ENCODE measurements around the gene CARHSP1.
A peak's percentile ranks its signal among the peaks of the same experiment; 100 is the strongest.

Gene CARHSP1

DNA sequence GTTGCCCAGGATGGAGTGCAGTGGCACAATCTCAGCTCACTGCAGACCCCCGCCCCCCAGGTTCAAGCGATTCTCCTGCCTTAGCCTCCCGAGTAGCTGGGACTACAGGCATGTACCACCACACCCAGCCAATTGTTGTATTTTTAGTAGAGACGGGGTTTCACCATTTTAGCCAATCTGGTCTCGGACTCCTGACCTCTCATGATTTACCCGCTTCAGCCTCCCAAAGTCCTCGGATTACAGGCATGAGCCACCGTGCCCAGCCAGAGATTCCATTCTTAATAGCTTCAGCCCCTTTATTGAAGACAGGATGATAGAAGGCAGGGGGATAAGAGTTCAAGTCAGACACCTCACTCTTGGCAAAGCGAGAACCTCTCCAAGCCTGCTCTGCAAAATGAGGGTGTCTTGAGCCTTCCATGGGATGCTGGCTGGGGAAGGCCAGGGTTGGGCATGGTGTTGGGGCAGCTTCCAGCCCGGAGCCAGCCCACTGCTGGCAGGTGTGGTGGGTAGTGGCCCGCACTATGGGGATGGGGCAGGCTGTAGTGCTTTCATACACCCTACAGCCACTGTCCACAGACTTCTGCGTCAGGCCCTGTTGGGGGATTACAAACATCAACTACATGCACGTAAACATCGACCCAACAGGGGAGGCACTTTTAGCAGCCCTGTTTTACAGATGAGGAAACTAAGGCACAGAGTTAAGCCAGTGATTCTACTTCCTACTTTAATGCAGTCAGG, 3.5 kb downstream of the CARHSP1 start:
- no peak overlapping the region for H3K4me3 ChIP-seq (ENCODE audit: control insufficient read depth, low read depth, low read length)
- DNase-seq (ENCODE audit: low read depth): no peak
- TF ChIP-seq, protein P1, sequence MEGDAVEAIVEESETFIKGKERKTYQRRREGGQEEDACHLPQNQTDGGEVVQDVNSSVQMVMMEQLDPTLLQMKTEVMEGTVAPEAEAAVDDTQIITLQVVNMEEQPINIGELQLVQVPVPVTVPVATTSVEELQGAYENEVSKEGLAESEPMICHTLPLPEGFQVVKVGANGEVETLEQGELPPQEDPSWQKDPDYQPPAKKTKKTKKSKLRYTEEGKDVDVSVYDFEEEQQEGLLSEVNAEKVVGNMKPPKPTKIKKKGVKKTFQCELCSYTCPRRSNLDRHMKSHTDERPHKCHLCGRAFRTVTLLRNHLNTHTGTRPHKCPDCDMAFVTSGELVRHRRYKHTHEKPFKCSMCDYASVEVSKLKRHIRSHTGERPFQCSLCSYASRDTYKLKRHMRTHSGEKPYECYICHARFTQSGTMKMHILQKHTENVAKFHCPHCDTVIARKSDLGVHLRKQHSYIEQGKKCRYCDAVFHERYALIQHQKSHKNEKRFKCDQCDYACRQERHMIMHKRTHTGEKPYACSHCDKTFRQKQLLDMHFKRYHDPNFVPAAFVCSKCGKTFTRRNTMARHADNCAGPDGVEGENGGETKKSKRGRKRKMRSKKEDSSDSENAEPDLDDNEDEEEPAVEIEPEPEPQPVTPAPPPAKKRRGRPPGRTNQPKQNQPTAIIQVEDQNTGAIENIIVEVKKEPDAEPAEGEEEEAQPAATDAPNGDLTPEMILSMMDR (conservative IDR thresholded peaks at IDR 0.05; ENCODE audit: control insufficient read depth, insufficient read depth, low read depth, low read length): no peak

GRCh38 chr16:8864480-8865110, 4.2 kb downstream of the CARHSP1 start:
- no peak overlapping the region for H3K4me3 ChIP-seq (ENCODE audit: control insufficient read depth, low read depth, low read length)
- no peak for DNase-seq (ENCODE audit: low read depth)
- TF ChIP-seq, protein P1 (conservative IDR thresholded peaks at IDR 0.05; ENCODE audit: control insufficient read depth, insufficient read depth, low read depth, low read length): no peak

DNA sequence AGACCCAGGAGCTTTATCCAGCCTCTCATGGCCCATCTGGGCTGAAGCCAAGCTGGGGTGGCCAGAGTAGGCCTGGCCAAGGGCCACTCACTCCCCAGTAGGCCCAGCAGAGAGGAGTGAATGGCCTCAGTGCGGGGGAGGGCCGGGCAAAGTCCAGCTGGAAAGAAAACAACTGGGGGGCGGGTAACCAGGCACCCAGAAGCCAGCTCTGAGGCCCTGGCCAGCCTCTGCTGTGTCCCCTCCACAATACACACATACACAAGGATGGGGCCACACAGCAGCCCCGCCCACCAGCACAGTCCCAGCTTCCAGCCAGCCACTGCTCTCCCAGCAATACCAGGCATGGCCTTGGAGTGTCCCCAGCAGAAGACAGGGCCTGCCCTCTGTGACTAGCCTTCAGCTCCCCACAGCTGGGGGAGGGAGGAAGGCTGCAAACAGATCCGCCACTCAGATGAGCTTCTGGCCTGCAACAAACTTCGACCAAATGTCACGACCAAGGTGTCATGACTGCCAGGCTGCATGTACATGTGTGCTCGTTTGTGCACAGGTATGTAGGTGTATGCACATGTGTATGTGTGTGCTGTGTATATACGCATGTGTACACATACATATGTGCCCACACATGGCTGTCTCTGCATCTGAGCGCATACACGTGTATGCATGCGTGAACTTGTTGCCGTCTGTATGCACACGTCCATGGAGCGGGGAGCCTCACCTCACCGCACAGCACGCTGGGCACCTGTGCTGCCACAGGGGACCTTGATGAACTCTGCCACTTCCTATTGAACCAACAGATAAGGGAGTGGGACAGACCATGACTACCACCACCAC, 5.0 kb downstream of the CARHSP1 start:
- TF ChIP-seq, protein P1 (conservative IDR thresholded peaks at IDR 0.05; ENCODE audit: control insufficient read depth, insufficient read depth, low read depth, low read length): no peak
- DNase-seq (ENCODE audit: low read depth): peak; percentile 31
- no peak overlapping the region for H3K4me3 ChIP-seq (ENCODE audit: control insufficient read depth, low read depth, low read length)

- TF ChIP-seq, protein P1 (conservative IDR thresholded peaks at IDR 0.05; ENCODE audit: control insufficient read depth, insufficient read depth, low read depth, low read length): no peak
These were observed 6.3 kb downstream of the CARHSP1 start for GRCh38 chr16:8862309-8863130.

DNA sequence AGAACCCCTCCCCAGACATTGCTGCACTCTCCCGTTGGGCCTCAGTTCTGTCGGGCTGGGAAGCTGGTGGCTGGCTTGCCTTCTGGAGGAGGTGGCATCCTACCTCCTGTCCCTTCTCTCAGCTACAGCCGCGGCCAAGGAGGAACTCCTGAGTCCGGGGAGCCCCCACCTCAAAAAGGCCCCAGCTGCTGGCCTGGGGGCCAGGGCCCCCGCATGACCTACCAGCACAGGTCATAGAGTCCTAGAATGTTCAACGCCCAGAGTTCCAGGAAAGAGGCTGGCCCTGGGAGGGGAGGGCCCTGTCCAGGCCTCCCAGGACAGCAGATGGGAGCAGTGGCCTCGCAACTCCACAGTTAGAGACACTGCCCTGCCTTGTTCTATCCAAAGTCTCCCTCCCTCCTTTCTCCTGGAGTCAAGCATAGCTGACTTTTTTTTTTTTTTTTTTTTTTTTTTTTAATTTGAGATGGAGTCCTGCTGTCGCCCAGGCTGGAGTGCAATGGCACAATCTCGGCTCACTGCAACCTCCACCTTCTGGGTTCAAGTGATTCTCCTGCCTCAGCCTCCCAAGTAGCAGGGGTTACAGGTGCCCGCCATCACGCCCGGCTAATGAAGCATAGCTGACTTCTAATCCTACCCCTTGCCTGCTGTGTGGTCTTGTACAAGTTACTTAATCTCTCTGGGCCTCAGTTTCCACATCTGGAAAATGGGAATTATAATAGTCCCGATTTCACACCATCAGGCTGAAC, 7.1 kb downstream of the CARHSP1 start:
- TF ChIP-seq, protein P1 (conservative IDR thresholded peaks at IDR 0.05; ENCODE audit: control insufficient read depth, insufficient read depth, low read depth, low read length): no peak
- no peak overlapping the region for H3K4me3 ChIP-seq (ENCODE audit: control insufficient read depth, low read depth, low read length)
- DNase-seq (ENCODE audit: low read depth): no peak

More at GRCh38 chr16:8862309-8863130, 6.3 kb downstream of the CARHSP1 start:
- H3K4me3 ChIP-seq (ENCODE audit: control insufficient read depth, low read depth, low read length): no peak overlapping the region
- DNase-seq (ENCODE audit: low read depth): no peak
